ENCODE measurements around the gene MAP3K12.

MAP3K12 gene

GRCh38 chr12:53430116-53430515 is 69.1 kb downstream of the MAP3K12 start:
- no peak for DNase-seq
